Upper lobe of left lung (tissue), 4 donors: ENCODE results near the gene PTPN23.

Experiments
- CTCF ChIP-seq, 6 experiments: fragments of 450-650 bp in 4 of 6; fragments of 200-600 bp in 2 of 6; sonication (generic) in 2 of 6; IDR thresholded peaks; one replicate each; pipeline ENCODE4 v1.5.1; 2016 to 2019; ENCODE audit warnings: antibody characterized with exemption in 6 of 6
- POLR2A ChIP-seq, 4 donors: fragments of 450-650 bp; IDR thresholded peaks; one replicate each; pipeline ENCODE4 v1.5.1; 2016 to 2017; ENCODE audit warnings: antibody characterized with exemption in 4 of 4, mild to moderate bottlenecking in 2 of 4

GRCh38 chr3:47444103-47444502, 63.3 kb downstream of the PTPN23 start:
- TF ChIP-seq CTCF (IDR thresholded peaks at IDR 0.05) (no peak), POLR2A (IDR thresholded peaks at IDR 0.05) (no peak)
